GM19438 (cell line): Measurements from ENCODE around the gene ZNF804A.
"Not testable (repeated sequence)": the region's sequence is repeated elsewhere in the genome, so short reads cannot be mapped to it uniquely, and the experiment has no call there.

Experiments
- ATAC-seq: cut with Tn5 transposase; IDR thresholded peaks from one replicate; pipeline ENCODE4 v1.9.1; 2021; ENCODE audit warnings: low read depth; ENCODE audit not compliant: unreplicated experiment

Gene ZNF804A

GRCh38 chr2:184696644-184697043 lies 98.3 kb downstream of the ZNF804A start:
- no peak for ATAC-seq

- no peak for ATAC-seq
These were observed 100.1 kb downstream of the ZNF804A start for GRCh38 chr2:184698476-184698875.

GRCh38 chr2:184721881-184722280 lies 123.6 kb downstream of the ZNF804A start:
- ATAC-seq, result no peak

- no peak for ATAC-seq
These were observed 129.5 kb downstream of the ZNF804A start for GRCh38 chr2:184727813-184728212.

- ATAC-seq, result no peak
These were observed 130.1 kb downstream of the ZNF804A start for GRCh38 chr2:184728411-184728810.

- ATAC-seq, result no peak
These were observed 131.3 kb downstream of the ZNF804A start for GRCh38 chr2:184729581-184729980.

GRCh38 chr2:184730288-184730687 lies 132.0 kb downstream of the ZNF804A start:
- no peak for ATAC-seq

- no peak for ATAC-seq
These were observed 136.0 kb downstream of the ZNF804A start for GRCh38 chr2:184734338-184734737.

- ATAC-seq, result no peak
These were observed 137.3 kb downstream of the ZNF804A start for GRCh38 chr2:184735611-184736010.

GRCh38 chr2:184743096-184743495 lies 144.8 kb downstream of the ZNF804A start:
- ATAC-seq, result no peak

- ATAC-seq, result no peak
These were observed 157.8 kb downstream of the ZNF804A start for GRCh38 chr2:184756161-184756560.

- ATAC-seq, result no peak
These were observed 158.6 kb downstream of the ZNF804A start for GRCh38 chr2:184756885-184757284.

- not testable (repeated sequence) for ATAC-seq
These were observed 161.4 kb downstream of the ZNF804A start for GRCh38 chr2:184759557-184760255.

GRCh38 chr2:184760931-184761330 lies 162.6 kb downstream of the ZNF804A start:
- no peak for ATAC-seq

- no peak for ATAC-seq
These were observed 167.0 kb downstream of the ZNF804A start for GRCh38 chr2:184765112-184765895.

- ATAC-seq, result no peak
These were observed 168.7 kb downstream of the ZNF804A start for GRCh38 chr2:184767059-184767458.

- ATAC-seq, result no peak
These were observed 170.7 kb downstream of the ZNF804A start for GRCh38 chr2:184769023-184769422.

- no peak for ATAC-seq
These were observed 171.4 kb downstream of the ZNF804A start for GRCh38 chr2:184769686-184770085.

- no peak for ATAC-seq
These were observed 181.4 kb downstream of the ZNF804A start for GRCh38 chr2:184779777-184780176.

GRCh38 chr2:184780384-184780783 lies 182.1 kb downstream of the ZNF804A start:
- ATAC-seq, result no peak

- ATAC-seq, result no peak
These were observed 182.6 kb downstream of the ZNF804A start for GRCh38 chr2:184780944-184781343.

- ATAC-seq, result no peak
These were observed 185.2 kb downstream of the ZNF804A start for GRCh38 chr2:184783576-184783975.
